ENCODE measurements around the gene NELL2.

The NELL2 gene

DNA sequence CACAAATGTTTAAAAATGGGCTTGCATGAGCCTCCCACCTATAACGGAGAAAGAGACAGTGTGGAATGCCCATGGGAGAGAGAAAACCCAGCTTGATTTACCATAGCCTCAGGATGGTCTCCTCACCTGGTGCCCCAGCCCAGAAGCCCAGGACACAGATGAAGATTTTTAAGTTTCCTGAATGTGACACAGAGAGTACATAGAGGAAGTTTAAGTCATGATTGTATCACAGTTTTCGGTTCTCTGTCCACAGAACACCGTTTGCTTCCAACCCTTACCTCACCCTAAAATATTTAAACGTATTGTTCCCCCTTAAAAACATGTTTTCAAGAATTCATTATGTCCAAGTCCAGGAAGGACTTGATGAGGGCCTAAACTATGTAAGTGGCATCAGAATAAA, 56.2 kb downstream of the NELL2 start:
- ATAC-seq, result no peak

GRCh38 chr12:44817687-44818086, 58.4 kb downstream of the NELL2 start:
- TF ChIP-seq ZC3H10 (CRISPR knock-in tag; IDR thresholded peaks at IDR 0.05) (no peak), ISL1 (CRISPR knock-in tag; IDR thresholded peaks at IDR 0.05) (no peak), PPARA (CRISPR knock-in tag; IDR thresholded peaks at IDR 0.05; ENCODE audit: borderline replicate concordance) (no peak), ZFP3 (CRISPR knock-in tag; IDR thresholded peaks at IDR 0.05) (no peak), SNAI2 (CRISPR knock-in tag; IDR thresholded peaks at IDR 0.05) (no peak), TOX (CRISPR knock-in tag; IDR thresholded peaks at IDR 0.05; ENCODE audit: borderline replicate concordance) (no peak), TSHZ2 (CRISPR knock-in tag; IDR thresholded peaks at IDR 0.05) (no peak), POU6F1 (CRISPR knock-in tag; IDR thresholded peaks at IDR 0.05; ENCODE audit: borderline replicate concordance, low read depth) (no peak)
- TF ChIP-seq, protein P1, sequence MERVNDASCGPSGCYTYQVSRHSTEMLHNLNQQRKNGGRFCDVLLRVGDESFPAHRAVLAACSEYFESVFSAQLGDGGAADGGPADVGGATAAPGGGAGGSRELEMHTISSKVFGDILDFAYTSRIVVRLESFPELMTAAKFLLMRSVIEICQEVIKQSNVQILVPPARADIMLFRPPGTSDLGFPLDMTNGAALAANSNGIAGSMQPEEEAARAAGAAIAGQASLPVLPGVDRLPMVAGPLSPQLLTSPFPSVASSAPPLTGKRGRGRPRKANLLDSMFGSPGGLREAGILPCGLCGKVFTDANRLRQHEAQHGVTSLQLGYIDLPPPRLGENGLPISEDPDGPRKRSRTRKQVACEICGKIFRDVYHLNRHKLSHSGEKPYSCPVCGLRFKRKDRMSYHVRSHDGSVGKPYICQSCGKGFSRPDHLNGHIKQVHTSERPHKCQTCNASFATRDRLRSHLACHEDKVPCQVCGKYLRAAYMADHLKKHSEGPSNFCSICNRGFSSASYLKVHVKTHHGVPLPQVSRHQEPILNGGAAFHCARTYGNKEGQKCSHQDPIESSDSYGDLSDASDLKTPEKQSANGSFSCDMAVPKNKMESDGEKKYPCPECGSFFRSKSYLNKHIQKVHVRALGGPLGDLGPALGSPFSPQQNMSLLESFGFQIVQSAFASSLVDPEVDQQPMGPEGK (CRISPR knock-in tag; IDR thresholded peaks at IDR 0.05; ENCODE audit: borderline replicate concordance), result no peak
- no peak for ATAC-seq

More for the DNA sequence above, 56.2 kb downstream of the NELL2 start:
- TF ChIP-seq ZC3H10 (CRISPR knock-in tag; IDR thresholded peaks at IDR 0.05) (no peak), ISL1 (CRISPR knock-in tag; IDR thresholded peaks at IDR 0.05) (no peak), ZNF8 (CRISPR knock-in tag; IDR thresholded peaks at IDR 0.05) (no peak), GLIS3 (CRISPR knock-in tag; IDR thresholded peaks at IDR 0.05) (no peak), ZNF565 (CRISPR knock-in tag; conservative IDR thresholded peaks at IDR 0.05; ENCODE audit: low read depth) (no peak), SNAI2 (CRISPR knock-in tag; IDR thresholded peaks at IDR 0.05) (no peak)

GRCh38 chr12:44816446-44817017, 59.6 kb downstream of the NELL2 start:
- ATAC-seq, result no peak
- TF ChIP-seq RARB (CRISPR knock-in tag; IDR thresholded peaks at IDR 0.05) (no peak), TOX (CRISPR knock-in tag; IDR thresholded peaks at IDR 0.05; ENCODE audit: borderline replicate concordance) (no peak), ZNF8 (CRISPR knock-in tag; IDR thresholded peaks at IDR 0.05) (no peak), ESRRG (CRISPR knock-in tag; IDR thresholded peaks at IDR 0.05) (no peak), ZFP3 (CRISPR knock-in tag; IDR thresholded peaks at IDR 0.05) (no peak), CREB5 (CRISPR knock-in tag; IDR thresholded peaks at IDR 0.05; ENCODE audit: low read depth) (no peak), ZNF565 (CRISPR knock-in tag; conservative IDR thresholded peaks at IDR 0.05; ENCODE audit: low read depth) (no peak), OSR1 (CRISPR knock-in tag; IDR thresholded peaks at IDR 0.05) (no peak), CSDC2 (CRISPR knock-in tag; IDR thresholded peaks at IDR 0.05) (no peak), ZNF70 (CRISPR knock-in tag; IDR thresholded peaks at IDR 0.05) (no peak), POU6F1 (CRISPR knock-in tag; IDR thresholded peaks at IDR 0.05; ENCODE audit: borderline replicate concordance, low read depth) (no peak), ARNTL (CRISPR knock-in tag; IDR thresholded peaks at IDR 0.05; ENCODE audit: borderline replicate concordance, low read depth) (no peak), ZC3H10 (CRISPR knock-in tag; IDR thresholded peaks at IDR 0.05) (no peak), TSHZ2 (CRISPR knock-in tag; IDR thresholded peaks at IDR 0.05) (no peak), ZFP30 (CRISPR knock-in tag; IDR thresholded peaks at IDR 0.05) (no peak)
- TF ChIP-seq, protein P2, sequence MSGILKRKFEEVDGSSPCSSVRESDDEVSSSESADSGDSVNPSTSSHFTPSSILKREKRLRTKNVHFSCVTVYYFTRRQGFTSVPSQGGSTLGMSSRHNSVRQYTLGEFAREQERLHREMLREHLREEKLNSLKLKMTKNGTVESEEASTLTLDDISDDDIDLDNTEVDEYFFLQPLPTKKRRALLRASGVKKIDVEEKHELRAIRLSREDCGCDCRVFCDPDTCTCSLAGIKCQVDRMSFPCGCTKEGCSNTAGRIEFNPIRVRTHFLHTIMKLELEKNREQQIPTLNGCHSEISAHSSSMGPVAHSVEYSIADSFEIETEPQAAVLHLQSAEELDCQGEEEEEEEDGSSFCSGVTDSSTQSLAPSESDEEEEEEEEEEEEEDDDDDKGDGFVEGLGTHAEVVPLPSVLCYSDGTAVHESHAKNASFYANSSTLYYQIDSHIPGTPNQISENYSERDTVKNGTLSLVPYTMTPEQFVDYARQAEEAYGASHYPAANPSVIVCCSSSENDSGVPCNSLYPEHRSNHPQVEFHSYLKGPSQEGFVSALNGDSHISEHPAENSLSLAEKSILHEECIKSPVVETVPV (CRISPR knock-in tag; IDR thresholded peaks at IDR 0.05), result no peak
- TF ChIP-seq, protein P1 (CRISPR knock-in tag; IDR thresholded peaks at IDR 0.05; ENCODE audit: borderline replicate concordance), result no peak

Measured in SK-N-SH treated with all-trans-retinoic acid at 6 μM for 48 hours (cell line).